K562 (cell line): ENCODE data around the gene CYP17A1. TPM values are rescaled to one million over a fixed set of nuclear protein-coding genes. Genes with fewer than 3 reads are reported as not detected.

Experiments used
- ATAC-seq: fragments of 200-7000 bp; cut with Tn5 transposase; 3 replicates; pipeline ENCODE4 v1.9.1; 2020; ENCODE audit warnings: moderate library complexity
- BruUV-seq: library from RNA; stranded (reverse); fragments of 400-500 nt; replicated peaks from 2 replicates; lab custom pipeline; 2021; lab: Mats Ljungman, UMichigan
- CTCF ChIA-PET: fragments of 300-600 bp; formaldehyde crosslinking; extraction: SDS; loops from one replicate; lab custom pipeline; 2021; ENCODE audit warnings: low intra/inter-chr PET ratio; lab: Yijun Ruan, JAX
- POLR2A ChIA-PET: fragments of 300-600, 350-650 bp; sonication (Branson Sonifier 250); formaldehyde crosslinking; extraction: SDS; loops from one replicate; lab custom pipeline; 2021; ENCODE audit warnings: antibody characterized with exemption, inconsistent platforms; lab: Yijun Ruan, JAX
- DNase-seq, 4 experiments: peaks; one replicate each; pipeline versions ENCODE4 v3.0.0 to v3.0.0-alpha.2; 2011 to 2018; ENCODE audit warnings: low spot score in 3 of 4, mixed read lengths in 3 of 4; ENCODE audit errors: extremely low read depth in 1 of 4
- FAIRE-seq: peaks from 2 replicates; lab custom pipeline; 2011; peaks lifted over from hg19 to GRCh38; lab: Jason Lieb, UNC
- H2AFZ ChIP-seq: 2 replicates; pipeline ENCODE4 v1.6.0; 2011; ENCODE audit warnings: low read depth, low read length, control low read depth, inconsistent platforms
- H3K27ac ChIP-seq: fragments of 200-600 bp; 3 replicates; pipeline ENCODE4 v1.8.0; 2011; ENCODE audit warnings: low read depth, mild to moderate bottlenecking, control low read depth, inconsistent platforms, low read length, moderate library complexity, mixed read lengths; ENCODE audit errors: extremely low read depth
- H3K27me3 ChIP-seq, 2 experiments: fragments of 300-600 bp in 1 of 2; 2 replicates in 1 of 2; 3 replicates in 1 of 2; pipeline versions ENCODE4 v1.6.0 to v1.8.0; 2011; ENCODE audit warnings: inconsistent platforms in 2 of 2, low read length in 2 of 2, mild to moderate bottlenecking in 1 of 2, mixed read lengths in 1 of 2, moderate library complexity in 1 of 2; ENCODE audit not compliant: control insufficient read depth in 2 of 2, insufficient read depth in 2 of 2
- H3K36me3 ChIP-seq: fragments of 300-600 bp; 3 replicates; pipeline ENCODE4 v1.8.0; 2011; ENCODE audit warnings: mild to moderate bottlenecking, low read length, inconsistent platforms; ENCODE audit not compliant: control insufficient read depth, insufficient read depth
- H3K4me1 ChIP-seq, 2 experiments: fragments of 200-600 bp in 1 of 2; replicated peaks in 1 of 2; 2 replicates in 1 of 2; 3 replicates in 1 of 2; pipeline versions ENCODE4 v1.5.1 to v1.8.0; 2011; ENCODE audit warnings: inconsistent platforms in 2 of 2, low read length in 2 of 2, mild to moderate bottlenecking in 1 of 2, mixed read lengths in 1 of 2, moderate library complexity in 1 of 2; ENCODE audit not compliant: control insufficient read depth in 2 of 2, insufficient read depth in 2 of 2
- H3K4me2 ChIP-seq: 2 replicates; pipeline ENCODE4 v1.6.1; 2011; ENCODE audit warnings: low read length, control low read depth, inconsistent platforms, mixed read lengths; ENCODE audit not compliant: insufficient read depth
- H3K4me3 ChIP-seq: fragments of 200-600 bp; sonication (generic), shearing (Covaris generic); 2 replicates; pipeline ENCODE4 v1.5.1; 2016; ENCODE audit warnings: control low read depth, inconsistent platforms
- H3K79me2 ChIP-seq: fragments of 200-600 bp; 3 replicates; pipeline ENCODE4 v1.8.0; 2011; ENCODE audit warnings: low read length, inconsistent platforms; ENCODE audit not compliant: control insufficient read depth, insufficient read depth
- H3K9ac ChIP-seq, 2 experiments: 2 replicates each; pipeline versions ENCODE4 v1.6.0 to v1.6.1; 2011; ENCODE audit warnings: low read depth in 2 of 2, low read length in 2 of 2, control low read depth in 1 of 2, inconsistent platforms in 1 of 2, mild to moderate bottlenecking in 1 of 2, mixed read lengths in 1 of 2; ENCODE audit not compliant: insufficient read depth in 1 of 2
- H3K9me1 ChIP-seq: one replicate; pipeline ENCODE4 v1.6.0; 2011; ENCODE audit warnings: inconsistent platforms, mild to moderate bottlenecking, low read length, moderate library complexity; ENCODE audit not compliant: control insufficient read depth, insufficient read depth
- H3K9me3 ChIP-seq: replicated peaks from 2 replicates; pipeline ENCODE4 v1.5.1; 2011; ENCODE audit warnings: low read depth, low read length, inconsistent platforms; ENCODE audit not compliant: control insufficient read depth, insufficient read depth
- H4K20me1 ChIP-seq: replicated peaks from 2 replicates; pipeline ENCODE4 v1.6.1; 2011; ENCODE audit warnings: low read length, inconsistent platforms, mixed read lengths; ENCODE audit not compliant: control insufficient read depth, insufficient read depth
- CBFA2T3 ChIP-seq: fragments of 450-650 bp; IDR thresholded peaks from 2 replicates; pipeline ENCODE4 v1.6.1; 2017
- CEBPB ChIP-seq: fragments of 450-650 bp; IDR thresholded peaks from 2 replicates; pipeline ENCODE4 v1.6.1; 2016; ENCODE audit warnings: missing genetic modification characterization, missing compliant biosample characterization
- DPF2 ChIP-seq: fragments of 450-650 bp; IDR thresholded peaks from 2 replicates; pipeline ENCODE4 v1.6.1; 2016
- ETV5 ChIP-seq: sonication (generic); formaldehyde crosslinking; IDR thresholded peaks from 2 replicates; pipeline ENCODE4 v1.4.0; 2020; ENCODE audit warnings: low read depth, mild to moderate bottlenecking, missing genetic modification reagents
- IRF9 ChIP-seq: fragments of 450-650 bp; IDR thresholded peaks from 2 replicates; pipeline ENCODE4 v1.6.1; 2016; ENCODE audit warnings: missing biosample characterization, missing genetic modification characterization
- KLF10 ChIP-seq: fragments of 250-450 bp; sonication (Bioruptor Pico); IDR thresholded peaks from 2 replicates; pipeline ENCODE4 v1.6.1; 2021; ENCODE audit warnings: matching md5 sums
- VEZF1 ChIP-seq: fragments of 200-800 bp; sonication (Bioruptor generic); IDR thresholded peaks from 2 replicates; pipeline ENCODE4 v1.6.1; 2017; ENCODE audit warnings: missing genetic modification characterization, missing compliant biosample characterization
- ZBTB2 ChIP-seq: fragments of 450-650 bp; IDR thresholded peaks from 2 replicates; pipeline ENCODE4 v1.6.1; 2016; ENCODE audit warnings: antibody characterized with exemption
- ZNF740 ChIP-seq, 3 experiments: fragments of 200-800 bp in 1 of 3; sonication (Bioruptor generic) in 1 of 3; sonication (generic) in 1 of 3; formaldehyde crosslinking in 1 of 3; IDR thresholded peaks; 2 replicates each; pipeline versions ENCODE4 v1.6.1 to v1.8.0; 2016 to 2022; ENCODE audit warnings: mild to moderate bottlenecking in 2 of 3, missing compliant biosample characterization in 2 of 3, missing genetic modification characterization in 2 of 3, missing genetic modification reagents in 1 of 3
- WGBS: fragments of 100-300 bp; shearing (Covaris generic); methylation state at CpG from one replicate; pipeline ENCODE4 v1.1.6; 2016; ENCODE audit warnings: low coverage, mixed read lengths; ENCODE audit not compliant: insufficient coverage; ENCODE audit errors: missing lambda C conversion rate; 5-methylcytosine and 5-hydroxymethylcytosine counted together
- in situ Hi-C: fragments of 300-500 bp; cut with MboI; formaldehyde crosslinking; loops from 4 replicates; pipeline ENCODE4 v1.15.0; 2018; ENCODE audit warnings: inconsistent platforms, mixed read lengths
- intact Hi-C: fragments of 100-400 bp; cut with micrococcal nuclease; formaldehyde crosslinking; loops from 2 replicates; pipeline ENCODE4 v1.14.2; 2022
- polyA plus RNA-seq, 8 experiments: library from polyadenylated mRNA; depleted of rRNA in 4 of 8; stranded (reverse) in 5 of 8; unstranded in 3 of 8; fragments of >200 nt; fragmentation: Nextera tagmentation in 2 of 8; fragmentation: Illumina TruSeq in 1 of 8; extraction: Ambion mirVana in 2 of 8; extraction: Trizol in 1 of 8; gene quantifications; 2 replicates each; pipeline versions ENCODE4 v1.2.1 to v1.2.3, GENCODE V29; 2011 to 2014; ENCODE audit warnings: inconsistent platforms in 1 of 8, missing spikeins in 1 of 8
- total RNA-seq, 7 experiments: library from RNA; depleted of rRNA in 6 of 7; stranded (reverse); fragments of >200 nt in 6 of 7; fragmentation: Illumina TruSeq in 2 of 7; extraction: Trizol in 2 of 7; gene quantifications; 2 replicates each; pipeline versions ENCODE4 v1.2.1 to v1.2.3, GENCODE V29; 2011 to 2021; ENCODE audit warnings: low replicate concordance in 1 of 7

Gene CYP17A1
- total and polyA plus RNA-seq, 9 of the 15 experiments (the other 6 are each of a cell fraction or from before 2014, with no cell fraction given) = 2.3 TPM; not detected in 8

- H3K27me3 ChIP-seq = no peaks in the 10 kb centered on the region
- CTCF ChIA-PET = no interaction called here
- no peak overlapping the region for H3K4me3 ChIP-seq
- intact Hi-C loops (no loop called here), in situ Hi-C loops (no loop called here)
- peak overlapping the region; percentile 47; the same call in 2 of the 3 replicates for H3K27ac ChIP-seq
- peaks cover 42 to 58% of the 10 kb centered on the region in 2 experiments for H3K4me1 ChIP-seq
- FAIRE-seq (no peak), ATAC-seq (peak; percentile 31), DNase-seq (peak in 3 of 4 experiments; percentile 18 to 63 (median 38))
- H3K36me3 ChIP-seq = peaks cover 4% of the 10 kb centered on the region; the same call in 1 of the 3 replicates
- H3K9ac ChIP-seq = peak overlapping the region in 1 of 2 experiments; percentile 76; a peak in 1 of 4 replicates
- 15% methylated on average over 5 of the region's 8 CpGs for WGBS
- H3K4me2 ChIP-seq = peak overlapping the region; percentile 52
- H2AFZ ChIP-seq = no peak overlapping the region; the same call in 1 of the 2 replicates
- H4K20me1 ChIP-seq = no peaks in the 10 kb centered on the region
- H3K9me1 ChIP-seq = no peaks in the 10 kb centered on the region
- POLR2A ChIA-PET = interaction anchor here (0.6 to 0.7 kb wide), 2 partner anchors 11 to 196 kb away, joined by 3 to 4 read pairs; no protein-coding TSS in a partner anchor
- no peaks in the 10 kb centered on the region for H3K9me3 ChIP-seq
- peak; percentile 29; the same call in 1 of the 2 replicates for TF ChIP-seq CBFA2T3
- TF ChIP-seq ETV5 = 0 out of 2 replicates have a peak, but pooled peaks have one; percentile 28
- TF ChIP-seq DPF2 = peak; percentile 21; the same call in 1 of the 2 replicates
- 0 out of 2 replicates have a peak, but pooled peaks have one; percentile 18 for TF ChIP-seq ZBTB2
- TF ChIP-seq IRF9 (tag) = no peak
- TF ChIP-seq ZNF740 (CRISPR knock-in tag; IDR thresholded peaks at IDR 0.05) = no peak
- no peak for TF ChIP-seq ZNF740 (tag; IDR thresholded peaks at IDR 0.05)
- TF ChIP-seq VEZF1 (CRISPR knock-in tag) = peak; percentile 19; the same call in 1 of the 2 replicates
- no peak for TF ChIP-seq KLF10
- TF ChIP-seq CEBPB (tag) = 0 out of 2 replicates have a peak, but pooled peaks have one; percentile 33
- no TSS peak for BruUV-seq
- H3K79me2 ChIP-seq = peaks cover 33% of the 10 kb centered on the region
Measured at GRCh38 chr10:102781090-102781920, 55.9 kb downstream of the CYP17A1 start.
